GM19324 (cell line): Measurements from ENCODE around the gene ARMH3.
"Not testable (repeated sequence)": the region's sequence is repeated elsewhere in the genome, so short reads cannot be mapped to it uniquely, and the experiment has no call there.

Source experiments
- ATAC-seq: cut with Tn5 transposase; IDR thresholded peaks from one replicate; pipeline ENCODE4 v1.9.1; 2021; ENCODE audit warnings: mild to moderate bottlenecking, moderate library complexity; ENCODE audit not compliant: unreplicated experiment, low FRiP score

The ARMH3 gene

DNA sequence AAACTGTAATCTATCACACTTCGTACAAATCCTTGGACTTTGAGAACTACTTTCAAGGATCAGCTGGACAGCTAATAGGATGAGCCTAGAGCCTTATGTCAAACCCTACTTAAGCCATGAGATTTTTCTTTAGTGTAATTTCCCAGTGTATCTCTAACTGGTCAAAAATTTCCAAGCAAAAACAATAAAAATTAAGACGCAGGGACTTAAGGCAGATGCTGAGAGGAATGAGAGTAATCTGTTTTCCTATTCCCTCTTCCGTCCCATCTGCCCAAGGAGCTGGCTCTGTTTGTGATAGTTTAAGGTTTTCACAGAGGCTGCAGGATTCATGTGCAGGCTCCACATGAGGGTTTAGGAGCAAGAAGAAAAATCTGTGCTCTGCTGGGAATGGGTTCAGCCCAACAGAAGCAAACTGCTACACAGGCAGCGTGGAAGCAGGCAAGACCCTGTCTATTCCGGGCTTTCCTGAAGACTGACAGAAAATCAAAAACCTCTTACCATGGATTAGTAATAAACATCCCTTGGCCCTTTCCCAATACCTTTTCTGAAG, 62.2 kb downstream of the ARMH3 start:
- no peak for ATAC-seq

DNA sequence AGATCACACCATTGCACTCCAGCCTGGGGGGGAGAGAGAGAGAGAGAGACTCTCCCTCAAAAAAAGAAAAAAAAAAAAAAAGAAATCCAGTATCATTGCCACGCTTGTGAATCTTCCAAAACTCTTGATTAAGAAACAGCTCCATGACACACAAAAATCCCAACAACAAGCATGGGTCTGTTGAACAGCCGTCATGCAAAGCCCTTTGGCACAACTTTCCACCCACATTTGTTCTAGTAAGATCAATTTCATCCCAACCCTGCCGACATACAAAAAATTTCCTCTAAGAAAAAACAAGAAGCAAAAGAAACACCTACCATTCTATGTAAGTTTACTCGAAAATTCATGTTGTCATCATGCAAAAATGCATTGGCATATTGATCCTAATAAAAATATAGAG, 62.8 kb downstream of the ARMH3 start:
- ATAC-seq: no peak

GRCh38 chr10:101987136-101987535, 68.8 kb downstream of the ARMH3 start:
- no peak for ATAC-seq

DNA sequence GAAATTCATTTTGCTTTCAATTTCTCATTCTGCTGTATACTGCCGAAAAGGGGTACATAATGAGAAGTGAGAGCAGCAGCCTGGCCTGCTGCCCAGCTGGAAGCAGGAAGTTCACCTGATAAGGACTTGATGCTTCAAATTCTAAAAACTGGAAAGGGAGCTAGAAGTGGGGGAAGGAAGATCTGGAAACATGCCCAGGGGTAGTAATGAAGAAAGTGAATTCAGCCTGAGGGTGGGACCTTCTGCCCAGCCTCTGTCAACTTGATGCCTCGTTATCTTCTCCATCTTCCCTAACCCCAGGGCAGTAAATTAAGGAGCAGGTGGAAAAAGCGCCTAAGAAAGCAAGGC, 69.4 kb downstream of the ARMH3 start:
- ATAC-seq: no peak

GRCh38 chr10:101980677-101981076, 75.3 kb downstream of the ARMH3 start:
- not testable (repeated sequence) for ATAC-seq

DNA sequence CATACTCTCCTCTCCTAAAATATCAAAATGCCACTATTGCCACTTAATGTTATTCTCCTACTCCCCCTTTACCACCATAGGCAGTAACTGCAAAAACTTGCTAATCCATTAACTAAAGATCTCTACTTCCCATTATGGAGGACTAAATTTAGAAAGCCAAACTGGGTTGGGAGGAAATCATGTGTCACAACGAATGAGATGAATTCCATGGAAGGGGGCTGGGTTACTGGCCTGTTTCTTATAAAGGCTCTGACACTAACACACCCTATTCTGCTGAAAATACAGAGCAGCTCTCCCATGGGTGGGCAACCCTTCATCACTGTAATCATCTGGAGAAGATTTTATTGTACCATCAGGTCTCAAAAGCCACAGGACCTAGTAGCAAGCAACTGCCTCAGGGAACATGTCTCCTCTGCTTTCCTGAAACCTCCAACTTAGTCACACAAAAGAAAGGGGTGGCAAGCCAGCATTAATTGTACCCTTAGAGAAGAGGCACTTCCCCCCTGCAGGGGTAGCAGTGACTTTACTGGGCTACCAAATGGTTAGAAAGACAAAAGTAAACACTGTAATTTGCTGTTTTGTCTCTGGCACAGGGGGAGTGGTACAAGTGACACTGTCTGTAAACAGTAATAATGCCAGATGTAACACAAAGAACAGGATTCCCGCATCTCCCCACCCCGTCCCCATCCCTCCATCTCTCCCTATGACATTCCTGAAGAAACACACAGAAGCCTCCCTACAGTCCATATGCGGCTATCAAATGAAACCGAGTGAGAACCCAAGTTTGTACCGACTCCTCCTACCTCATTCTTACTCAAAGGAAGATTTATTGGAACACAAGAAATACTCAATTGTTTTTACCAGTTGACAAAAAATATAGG, 81.6 kb downstream of the ARMH3 start:
- ATAC-seq: no peak

- no peak for ATAC-seq
Observed at GRCh38 chr10:101972761-101973160, 83.2 kb downstream of the ARMH3 start.

GRCh38 chr10:101969412-101969922, 86.5 kb downstream of the ARMH3 start:
- no peak for ATAC-seq

DNA sequence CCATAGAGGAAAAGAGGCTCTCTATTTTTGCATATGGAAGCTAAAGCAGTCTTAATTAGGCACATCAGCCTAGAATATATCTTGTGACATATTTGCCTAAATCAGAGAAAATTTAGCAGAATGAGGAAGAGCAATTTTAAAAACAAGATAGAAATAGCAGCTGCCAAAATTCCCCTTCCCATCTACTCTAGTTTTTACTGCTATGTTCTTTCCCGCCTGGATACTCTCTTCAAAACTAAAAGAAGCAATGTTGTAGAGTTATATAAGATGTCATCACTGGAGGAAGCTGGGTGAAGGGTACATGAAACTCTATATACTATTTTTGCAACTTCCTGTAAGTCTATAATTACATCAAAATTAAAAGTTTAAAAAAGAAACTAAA, 87.0 kb downstream of the ARMH3 start:
- ATAC-seq: no peak

GRCh38 chr10:101968286-101968939, 87.6 kb downstream of the ARMH3 start:
- no peak for ATAC-seq

GRCh38 chr10:101967713-101968112, 88.3 kb downstream of the ARMH3 start:
- no peak for ATAC-seq

GRCh38 chr10:101967119-101967518, 88.9 kb downstream of the ARMH3 start:
- no peak for ATAC-seq

DNA sequence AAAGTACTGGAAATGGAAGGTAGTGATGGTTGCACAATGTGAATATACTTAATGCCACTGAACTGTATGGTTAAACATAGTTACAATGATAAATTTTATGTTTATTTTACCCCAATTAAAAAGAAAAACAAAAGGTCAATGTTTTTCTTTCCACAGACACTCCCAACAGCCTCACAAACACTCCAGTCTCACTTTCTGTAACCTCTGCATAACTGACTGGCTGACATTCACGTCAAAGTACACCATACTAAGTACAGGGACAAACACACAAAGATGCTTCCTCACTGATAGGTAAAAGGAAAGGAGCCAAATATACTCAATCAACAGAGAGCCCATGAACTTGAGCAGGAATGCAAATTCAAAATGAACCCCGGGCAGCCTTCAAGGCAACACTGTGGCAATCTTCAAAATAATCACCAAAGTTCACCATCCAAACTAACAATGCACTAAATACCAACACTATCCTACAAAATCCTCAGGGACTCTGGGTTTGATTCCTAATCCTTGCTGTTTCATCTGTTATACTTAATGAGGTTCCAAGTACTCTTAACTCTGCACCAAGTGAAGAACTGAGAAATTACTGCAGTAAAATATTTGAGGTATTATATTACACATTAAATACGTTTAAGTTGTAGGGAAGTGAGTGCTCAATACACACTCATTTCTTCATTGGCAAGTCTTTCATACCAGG, 90.8 kb downstream of the ARMH3 start:
- ATAC-seq: no peak

DNA sequence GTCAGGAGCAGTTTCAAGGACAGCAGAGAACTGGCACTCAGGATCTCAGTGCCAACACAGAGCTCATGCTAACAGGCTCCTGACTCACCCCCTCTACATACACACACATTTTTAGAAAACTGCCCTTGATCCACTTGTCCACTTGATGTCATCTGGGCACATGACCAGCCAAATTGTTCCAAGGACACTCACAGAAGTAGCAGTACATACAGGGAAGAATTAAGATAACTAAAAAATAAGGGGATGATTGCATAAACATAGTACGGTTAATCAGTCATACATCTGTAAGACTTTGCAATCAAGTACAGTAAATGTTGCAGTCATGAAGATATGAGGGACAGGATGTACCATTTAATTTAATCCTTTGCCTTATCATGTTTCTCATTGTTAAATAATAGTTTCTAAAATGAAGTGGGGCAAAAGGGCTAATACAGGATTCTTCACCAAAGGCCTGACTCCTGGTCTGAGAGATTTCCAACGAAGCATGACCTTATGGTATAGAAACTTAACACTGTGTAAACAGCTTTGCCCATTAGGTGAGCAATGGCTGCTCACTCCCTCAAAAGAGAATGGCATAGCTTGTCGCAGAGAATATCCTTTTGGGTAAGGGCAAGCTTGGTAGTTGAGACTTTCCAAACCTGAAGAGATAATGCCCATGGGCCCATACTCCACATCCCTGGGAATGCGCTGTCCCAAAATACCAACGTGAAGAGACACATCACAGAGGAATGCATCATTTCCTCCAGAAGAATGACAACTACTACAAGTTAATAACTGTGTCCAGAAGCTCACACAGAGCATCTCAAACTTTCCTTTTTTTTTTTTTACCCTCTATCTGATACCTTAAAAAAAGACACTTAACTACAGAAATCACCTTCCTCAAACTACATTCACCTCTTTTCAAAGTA, 94.1 kb downstream of the ARMH3 start:
- ATAC-seq: no peak

- ATAC-seq: no peak
Observed at GRCh38 chr10:101960879-101961395, 95.0 kb downstream of the ARMH3 start.

- ATAC-seq: no peak
Observed at GRCh38 chr10:101959346-101959916, 96.5 kb downstream of the ARMH3 start.

DNA sequence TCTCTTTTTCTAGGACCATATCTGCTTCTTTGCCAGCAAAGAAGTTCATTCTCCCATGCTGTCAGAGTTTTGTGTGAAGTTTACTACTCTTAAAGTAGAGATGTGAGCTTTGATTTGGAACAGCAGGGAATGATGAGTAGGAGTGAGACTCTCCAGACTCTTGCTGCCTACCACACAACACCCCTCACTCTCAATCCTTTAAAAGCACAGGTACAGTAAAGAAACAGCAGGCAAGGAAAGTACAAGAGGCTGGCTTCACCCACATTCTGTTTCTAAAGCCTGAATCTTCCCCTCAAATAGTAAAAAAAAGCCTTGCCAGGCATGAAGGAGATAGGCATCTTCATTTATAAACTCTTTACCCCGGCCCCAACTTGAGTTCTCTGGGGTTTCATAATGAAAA, 97.3 kb downstream of the ARMH3 start:
- ATAC-seq: no peak

GRCh38 chr10:101956898-101957297, 99.1 kb downstream of the ARMH3 start:
- ATAC-seq: no peak

- ATAC-seq: no peak
Observed at GRCh38 chr10:101956117-101956516, 99.9 kb downstream of the ARMH3 start.
